GM23338 (cell line): ENCODE data around the gene LPIN1. TPM values are rescaled to one million over a fixed set of nuclear protein-coding genes. Genes with fewer than 3 reads are reported as not detected.

Source experiments
- ATAC-seq: fragments of 200-7000 bp; cut with Tn5 transposase; 3 replicates; pipeline ENCODE4 v1.9.1; 2020
- DNase-seq: peaks from one replicate; pipeline ENCODE4 v3.0.0-alpha.2; 2015; ENCODE audit warnings: low spot score
- H2AFZ ChIP-seq: fragments of 200-600 bp; sonication (generic); 2 replicates; pipeline ENCODE4 v1.8.0; 2016; ENCODE audit warnings: antibody characterized with exemption, mild to moderate bottlenecking, moderate library complexity
- H3F3A ChIP-seq: fragments of 200-600 bp; sonication (generic); replicated peaks from 2 replicates; pipeline ENCODE4 v1.8.0; 2017; ENCODE audit warnings: antibody characterized with exemption, mixed run types, low read depth
- H3K27ac ChIP-seq: fragments of 200-600 bp; sonication (generic); 2 replicates; pipeline ENCODE4 v1.6.1; 2016; ENCODE audit warnings: low read depth
- H3K27me3 ChIP-seq: fragments of 200-600 bp; sonication (generic); 2 replicates; pipeline ENCODE4 v1.8.0; 2016; ENCODE audit warnings: mild to moderate bottlenecking, mixed run types, moderate library complexity; ENCODE audit not compliant: insufficient read depth
- H3K36me3 ChIP-seq: fragments of 200-600 bp; sonication (generic); 2 replicates; pipeline ENCODE4 v1.8.0; 2016; ENCODE audit warnings: mild to moderate bottlenecking; ENCODE audit not compliant: insufficient read depth
- H3K4me1 ChIP-seq: fragments of 200-600 bp; sonication (generic); 2 replicates; pipeline ENCODE4 v1.8.0; 2016; ENCODE audit warnings: mild to moderate bottlenecking, moderate library complexity; ENCODE audit not compliant: insufficient read depth
- H3K4me2 ChIP-seq: fragments of 200-600 bp; sonication (generic); 2 replicates; pipeline ENCODE4 v1.7.1; 2017; ENCODE audit warnings: mixed run types
- H3K4me3 ChIP-seq: fragments of 200-600 bp; sonication (generic); 2 replicates; pipeline ENCODE4 v1.6.1; 2016; ENCODE audit warnings: mixed run types
- H3K79me2 ChIP-seq: fragments of 200-600 bp; sonication (generic); replicated peaks from 2 replicates; pipeline ENCODE4 v1.8.0; 2017; ENCODE audit warnings: mild to moderate bottlenecking; ENCODE audit not compliant: insufficient read depth
- H3K9me2 ChIP-seq: fragments of 200-600 bp; sonication (generic); 2 replicates; pipeline ENCODE4 v1.8.0; 2017; ENCODE audit not compliant: insufficient read depth
- H4K20me1 ChIP-seq: fragments of 200-600 bp; sonication (generic); replicated peaks from 2 replicates; pipeline ENCODE4 v1.8.0; 2017; ENCODE audit warnings: mild to moderate bottlenecking; ENCODE audit not compliant: insufficient read depth
- H3K27ac Mint-ChIP-seq: 2 replicates; pipeline ENCODE4 v1.8.0; 2020; ENCODE audit warnings: inconsistent platforms, mild to moderate bottlenecking, moderate library complexity, mixed read lengths
- H3K27me3 Mint-ChIP-seq: 3 replicates; pipeline ENCODE4 v1.8.0; 2022; ENCODE audit warnings: low read depth, mild to moderate bottlenecking, moderate library complexity, mixed read lengths, inconsistent platforms; ENCODE audit not compliant: insufficient read depth, poor library complexity
- H3K36me3 Mint-ChIP-seq: 3 replicates; pipeline ENCODE4 v1.8.0; 2021; ENCODE audit warnings: low read depth, mild to moderate bottlenecking, inconsistent platforms, moderate library complexity, mixed read lengths
- H3K4me1 Mint-ChIP-seq: 3 replicates; pipeline ENCODE4 v1.8.0; 2020; ENCODE audit warnings: mild to moderate bottlenecking, inconsistent platforms, mixed read lengths
- H3K4me3 Mint-ChIP-seq: 3 replicates; pipeline ENCODE4 v1.8.0; 2021; ENCODE audit warnings: moderate library complexity, mild to moderate bottlenecking, inconsistent platforms, mixed read lengths
- H3K9me3 Mint-ChIP-seq: 3 replicates; pipeline ENCODE4 v1.8.0; 2020; ENCODE audit warnings: moderate library complexity, mild to moderate bottlenecking, inconsistent platforms, mixed read lengths
- CREB1 ChIP-seq: fragments of 250-450 bp; sonication (Bioruptor Pico); IDR thresholded peaks from 2 replicates; pipeline ENCODE4 v1.5.0; 2020; ENCODE audit warnings: low read depth, mild to moderate bottlenecking, moderate library complexity
- EZH2 ChIP-seq: fragments of 200-600 bp; sonication (generic); IDR thresholded peaks from one replicate; pipeline ENCODE4 v1.8.0; 2017; ENCODE audit warnings: antibody characterized with exemption, mild to moderate bottlenecking, low read depth; ENCODE audit not compliant: unreplicated experiment
- EZH2phosphoT487 ChIP-seq: fragments of 200-600 bp; sonication (generic); IDR thresholded peaks from one replicate; pipeline ENCODE4 v1.8.1; 2018; ENCODE audit warnings: antibody characterized with exemption; ENCODE audit not compliant: unreplicated experiment
- JUNB ChIP-seq: IDR thresholded peaks from one replicate; pipeline ENCODE4 v1.6.1; 2016; ENCODE audit warnings: antibody characterized with exemption; ENCODE audit not compliant: unreplicated experiment
- NANOG ChIP-seq: IDR thresholded peaks from 2 replicates; pipeline ENCODE4 v1.6.1; 2016; ENCODE audit warnings: antibody characterized with exemption, borderline replicate concordance
- POLR2AphosphoS5 ChIP-seq: IDR thresholded peaks from 2 replicates; pipeline ENCODE4 v1.6.1; 2016; ENCODE audit warnings: antibody characterized with exemption, low read depth
- STAT1 ChIP-seq: IDR thresholded peaks from one replicate; pipeline ENCODE4 v1.6.1; 2016; ENCODE audit warnings: antibody characterized with exemption; ENCODE audit not compliant: unreplicated experiment
- ZNF114 ChIP-seq: fragments of 250-450 bp; sonication (Bioruptor Pico); IDR thresholded peaks from 2 replicates; pipeline ENCODE4 v1.5.0; 2020; ENCODE audit warnings: mild to moderate bottlenecking, moderate library complexity
- ZNF331 ChIP-seq: fragments of 250-450 bp; sonication (Bioruptor Pico); IDR thresholded peaks from 2 replicates; pipeline ENCODE4 v1.5.0; 2020; ENCODE audit warnings: low read depth, mild to moderate bottlenecking, moderate library complexity
- polyA plus RNA-seq: library from polyadenylated mRNA; unstranded; fragments of >200 nt; fragmentation: Nextera tagmentation; extraction: Ambion mirVana; gene quantifications from 2 replicates; pipeline ENCODE4 v1.2.1, GENCODE V29; 2016
- total RNA-seq: library from RNA; depleted of rRNA; stranded (reverse); fragments of >200 nt; shearing (Covaris generic); gene quantifications from 2 replicates; pipeline ENCODE4 v1.2.3, GENCODE V29; 2014
- TF ChIP-seq, protein P1 (sequence below): IDR thresholded peaks from 2 replicates; pipeline ENCODE4 v1.6.1; 2016; ENCODE audit warnings: antibody characterized with exemption
- TF ChIP-seq, protein P2 (sequence below), 2 experiments: fragments of 200-600 bp in 1 of 2; sonication (generic) in 1 of 2; conservative IDR thresholded peaks; 2 replicates each; pipeline versions ENCODE4 v1.5.1 to v1.6.1; 2016 to 2017; ENCODE audit warnings: antibody characterized with exemption in 2 of 2, low read depth in 2 of 2, mild to moderate bottlenecking in 2 of 2, moderate library complexity in 1 of 2
- TF ChIP-seq, protein P3 (sequence below): fragments of 250-450 bp; sonication (Bioruptor Pico); IDR thresholded peaks from 2 replicates; pipeline ENCODE4 v1.5.0; 2020; ENCODE audit warnings: mild to moderate bottlenecking, moderate library complexity
- TF ChIP-seq, protein P4 (sequence below): IDR thresholded peaks from one replicate; pipeline ENCODE4 v1.6.1; 2018; ENCODE audit warnings: antibody characterized with exemption; ENCODE audit not compliant: unreplicated experiment

LPIN1 gene
- total and polyA plus RNA-seq, 2 experiments from 2014 or later = 4.4 to 9.5 TPM

DNA sequence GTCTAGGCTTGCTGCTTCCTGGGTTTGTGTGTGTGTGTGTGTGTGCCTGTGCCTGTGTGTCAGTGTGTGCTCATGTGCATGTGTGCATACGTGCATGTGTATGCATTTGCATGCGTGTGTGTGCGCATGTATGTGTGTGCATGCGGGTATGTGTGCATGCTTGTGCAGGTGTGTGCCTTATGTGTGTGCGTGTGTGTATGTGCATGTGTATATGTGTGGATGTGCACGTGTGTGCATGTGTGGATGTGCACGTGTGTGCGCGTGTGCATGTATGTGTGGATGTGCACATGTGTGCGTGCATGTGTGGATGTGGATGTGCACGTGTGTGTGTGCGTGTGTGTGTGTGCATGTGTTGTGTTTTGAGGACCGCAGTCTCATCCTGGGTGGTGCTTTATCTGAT lies 42.8 kb downstream of the LPIN1 start:
- DNase-seq = no peak
- no peak overlapping the region for H3K4me3 ChIP-seq
- no peaks in the 10 kb centered on the region for H3K9me2 ChIP-seq
- H3K27ac ChIP-seq = no peak overlapping the region
- no peaks in the 10 kb centered on the region for H3K79me2 ChIP-seq
- H3K27ac Mint-ChIP-seq = no peak overlapping the region
- H3K4me1 ChIP-seq = no peaks in the 10 kb centered on the region
- no peaks in the 10 kb centered on the region for H3K9me3 Mint-ChIP-seq
- H2AFZ ChIP-seq = no peak overlapping the region
- H4K20me1 ChIP-seq = no peaks in the 10 kb centered on the region
- H3K27me3 ChIP-seq = no peaks in the 10 kb centered on the region
- no peaks in the 10 kb centered on the region for H3F3A ChIP-seq
- ATAC-seq = no peak
- H3K4me3 Mint-ChIP-seq = no peak overlapping the region
- TF ChIP-seq ZNF331 (CRISPR knock-in tag) = no peak
- TF ChIP-seq ZNF114 (CRISPR knock-in tag) = no peak
- TF ChIP-seq NANOG = no peak
- TF ChIP-seq STAT1 = no peak
- no peak for TF ChIP-seq POLR2AphosphoS5
- TF ChIP-seq EZH2phosphoT487 = no peak
- TF ChIP-seq, protein P1, sequence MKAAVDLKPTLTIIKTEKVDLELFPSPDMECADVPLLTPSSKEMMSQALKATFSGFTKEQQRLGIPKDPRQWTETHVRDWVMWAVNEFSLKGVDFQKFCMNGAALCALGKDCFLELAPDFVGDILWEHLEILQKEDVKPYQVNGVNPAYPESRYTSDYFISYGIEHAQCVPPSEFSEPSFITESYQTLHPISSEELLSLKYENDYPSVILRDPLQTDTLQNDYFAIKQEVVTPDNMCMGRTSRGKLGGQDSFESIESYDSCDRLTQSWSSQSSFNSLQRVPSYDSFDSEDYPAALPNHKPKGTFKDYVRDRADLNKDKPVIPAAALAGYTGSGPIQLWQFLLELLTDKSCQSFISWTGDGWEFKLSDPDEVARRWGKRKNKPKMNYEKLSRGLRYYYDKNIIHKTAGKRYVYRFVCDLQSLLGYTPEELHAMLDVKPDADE = no peak
- TF ChIP-seq, protein P2, sequence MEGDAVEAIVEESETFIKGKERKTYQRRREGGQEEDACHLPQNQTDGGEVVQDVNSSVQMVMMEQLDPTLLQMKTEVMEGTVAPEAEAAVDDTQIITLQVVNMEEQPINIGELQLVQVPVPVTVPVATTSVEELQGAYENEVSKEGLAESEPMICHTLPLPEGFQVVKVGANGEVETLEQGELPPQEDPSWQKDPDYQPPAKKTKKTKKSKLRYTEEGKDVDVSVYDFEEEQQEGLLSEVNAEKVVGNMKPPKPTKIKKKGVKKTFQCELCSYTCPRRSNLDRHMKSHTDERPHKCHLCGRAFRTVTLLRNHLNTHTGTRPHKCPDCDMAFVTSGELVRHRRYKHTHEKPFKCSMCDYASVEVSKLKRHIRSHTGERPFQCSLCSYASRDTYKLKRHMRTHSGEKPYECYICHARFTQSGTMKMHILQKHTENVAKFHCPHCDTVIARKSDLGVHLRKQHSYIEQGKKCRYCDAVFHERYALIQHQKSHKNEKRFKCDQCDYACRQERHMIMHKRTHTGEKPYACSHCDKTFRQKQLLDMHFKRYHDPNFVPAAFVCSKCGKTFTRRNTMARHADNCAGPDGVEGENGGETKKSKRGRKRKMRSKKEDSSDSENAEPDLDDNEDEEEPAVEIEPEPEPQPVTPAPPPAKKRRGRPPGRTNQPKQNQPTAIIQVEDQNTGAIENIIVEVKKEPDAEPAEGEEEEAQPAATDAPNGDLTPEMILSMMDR (conservative IDR thresholded peaks at IDR 0.05; ENCODE audit: low read depth in 2 of 2) = no peak
- TF ChIP-seq, protein P3, sequence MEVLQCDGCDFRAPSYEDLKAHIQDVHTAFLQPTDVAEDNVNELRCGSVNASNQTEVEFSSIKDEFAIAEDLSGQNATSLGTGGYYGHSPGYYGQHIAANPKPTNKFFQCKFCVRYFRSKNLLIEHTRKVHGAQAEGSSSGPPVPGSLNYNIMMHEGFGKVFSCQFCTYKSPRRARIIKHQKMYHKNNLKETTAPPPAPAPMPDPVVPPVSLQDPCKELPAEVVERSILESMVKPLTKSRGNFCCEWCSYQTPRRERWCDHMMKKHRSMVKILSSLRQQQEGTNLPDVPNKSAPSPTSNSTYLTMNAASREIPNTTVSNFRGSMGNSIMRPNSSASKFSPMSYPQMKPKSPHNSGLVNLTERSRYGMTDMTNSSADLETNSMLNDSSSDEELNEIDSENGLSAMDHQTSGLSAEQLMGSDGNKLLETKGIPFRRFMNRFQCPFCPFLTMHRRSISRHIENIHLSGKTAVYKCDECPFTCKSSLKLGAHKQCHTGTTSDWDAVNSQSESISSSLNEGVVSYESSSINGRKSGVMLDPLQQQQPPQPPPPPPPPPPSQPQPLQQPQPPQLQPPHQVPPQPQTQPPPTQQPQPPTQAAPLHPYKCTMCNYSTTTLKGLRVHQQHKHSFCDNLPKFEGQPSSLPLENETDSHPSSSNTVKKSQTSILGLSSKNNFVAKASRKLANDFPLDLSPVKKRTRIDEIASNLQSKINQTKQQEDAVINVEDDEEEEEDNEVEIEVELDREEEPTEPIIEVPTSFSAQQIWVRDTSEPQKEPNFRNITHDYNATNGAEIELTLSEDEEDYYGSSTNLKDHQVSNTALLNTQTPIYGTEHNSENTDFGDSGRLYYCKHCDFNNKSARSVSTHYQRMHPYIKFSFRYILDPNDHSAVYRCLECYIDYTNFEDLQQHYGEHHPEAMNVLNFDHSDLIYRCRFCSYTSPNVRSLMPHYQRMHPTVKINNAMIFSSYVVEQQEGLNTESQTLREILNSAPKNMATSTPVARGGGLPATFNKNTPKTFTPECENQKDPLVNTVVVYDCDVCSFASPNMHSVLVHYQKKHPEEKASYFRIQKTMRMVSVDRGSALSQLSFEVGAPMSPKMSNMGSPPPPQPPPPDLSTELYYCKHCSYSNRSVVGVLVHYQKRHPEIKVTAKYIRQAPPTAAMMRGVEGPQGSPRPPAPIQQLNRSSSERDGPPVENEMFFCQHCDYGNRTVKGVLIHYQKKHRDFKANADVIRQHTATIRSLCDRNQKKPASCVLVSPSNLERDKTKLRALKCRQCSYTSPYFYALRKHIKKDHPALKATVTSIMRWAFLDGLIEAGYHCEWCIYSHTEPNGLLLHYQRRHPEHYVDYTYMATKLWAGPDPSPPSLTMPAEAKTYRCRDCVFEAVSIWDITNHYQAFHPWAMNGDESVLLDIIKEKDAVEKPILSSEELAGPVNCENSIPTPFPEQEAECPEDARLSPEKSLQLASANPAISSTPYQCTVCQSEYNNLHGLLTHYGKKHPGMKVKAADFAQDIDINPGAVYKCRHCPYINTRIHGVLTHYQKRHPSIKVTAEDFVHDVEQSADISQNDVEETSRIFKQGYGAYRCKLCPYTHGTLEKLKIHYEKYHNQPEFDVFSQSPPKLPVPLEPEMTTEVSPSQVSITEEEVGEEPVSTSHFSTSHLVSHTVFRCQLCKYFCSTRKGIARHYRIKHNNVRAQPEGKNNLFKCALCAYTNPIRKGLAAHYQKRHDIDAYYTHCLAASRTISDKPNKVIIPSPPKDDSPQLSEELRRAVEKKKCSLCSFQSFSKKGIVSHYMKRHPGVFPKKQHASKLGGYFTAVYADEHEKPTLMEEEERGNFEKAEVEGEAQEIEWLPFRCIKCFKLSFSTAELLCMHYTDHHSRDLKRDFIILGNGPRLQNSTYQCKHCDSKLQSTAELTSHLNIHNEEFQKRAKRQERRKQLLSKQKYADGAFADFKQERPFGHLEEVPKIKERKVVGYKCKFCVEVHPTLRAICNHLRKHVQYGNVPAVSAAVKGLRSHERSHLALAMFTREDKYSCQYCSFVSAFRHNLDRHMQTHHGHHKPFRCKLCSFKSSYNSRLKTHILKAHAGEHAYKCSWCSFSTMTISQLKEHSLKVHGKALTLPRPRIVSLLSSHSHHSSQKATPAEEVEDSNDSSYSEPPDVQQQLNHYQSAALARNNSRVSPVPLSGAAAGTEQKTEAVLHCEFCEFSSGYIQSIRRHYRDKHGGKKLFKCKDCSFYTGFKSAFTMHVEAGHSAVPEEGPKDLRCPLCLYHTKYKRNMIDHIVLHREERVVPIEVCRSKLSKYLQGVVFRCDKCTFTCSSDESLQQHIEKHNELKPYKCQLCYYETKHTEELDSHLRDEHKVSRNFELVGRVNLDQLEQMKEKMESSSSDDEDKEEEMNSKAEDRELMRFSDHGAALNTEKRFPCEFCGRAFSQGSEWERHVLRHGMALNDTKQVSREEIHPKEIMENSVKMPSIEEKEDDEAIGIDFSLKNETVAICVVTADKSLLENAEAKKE (CRISPR knock-in tag) = no peak
- no peak for TF ChIP-seq CREB1
- TF ChIP-seq EZH2 = no peak
- TF ChIP-seq, protein P4, sequence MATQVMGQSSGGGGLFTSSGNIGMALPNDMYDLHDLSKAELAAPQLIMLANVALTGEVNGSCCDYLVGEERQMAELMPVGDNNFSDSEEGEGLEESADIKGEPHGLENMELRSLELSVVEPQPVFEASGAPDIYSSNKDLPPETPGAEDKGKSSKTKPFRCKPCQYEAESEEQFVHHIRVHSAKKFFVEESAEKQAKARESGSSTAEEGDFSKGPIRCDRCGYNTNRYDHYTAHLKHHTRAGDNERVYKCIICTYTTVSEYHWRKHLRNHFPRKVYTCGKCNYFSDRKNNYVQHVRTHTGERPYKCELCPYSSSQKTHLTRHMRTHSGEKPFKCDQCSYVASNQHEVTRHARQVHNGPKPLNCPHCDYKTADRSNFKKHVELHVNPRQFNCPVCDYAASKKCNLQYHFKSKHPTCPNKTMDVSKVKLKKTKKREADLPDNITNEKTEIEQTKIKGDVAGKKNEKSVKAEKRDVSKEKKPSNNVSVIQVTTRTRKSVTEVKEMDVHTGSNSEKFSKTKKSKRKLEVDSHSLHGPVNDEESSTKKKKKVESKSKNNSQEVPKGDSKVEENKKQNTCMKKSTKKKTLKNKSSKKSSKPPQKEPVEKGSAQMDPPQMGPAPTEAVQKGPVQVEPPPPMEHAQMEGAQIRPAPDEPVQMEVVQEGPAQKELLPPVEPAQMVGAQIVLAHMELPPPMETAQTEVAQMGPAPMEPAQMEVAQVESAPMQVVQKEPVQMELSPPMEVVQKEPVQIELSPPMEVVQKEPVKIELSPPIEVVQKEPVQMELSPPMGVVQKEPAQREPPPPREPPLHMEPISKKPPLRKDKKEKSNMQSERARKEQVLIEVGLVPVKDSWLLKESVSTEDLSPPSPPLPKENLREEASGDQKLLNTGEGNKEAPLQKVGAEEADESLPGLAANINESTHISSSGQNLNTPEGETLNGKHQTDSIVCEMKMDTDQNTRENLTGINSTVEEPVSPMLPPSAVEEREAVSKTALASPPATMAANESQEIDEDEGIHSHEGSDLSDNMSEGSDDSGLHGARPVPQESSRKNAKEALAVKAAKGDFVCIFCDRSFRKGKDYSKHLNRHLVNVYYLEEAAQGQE = no peak
- no peak for TF ChIP-seq JUNB
- peaks cover 19% of the 10 kb centered on the region for H3K36me3 Mint-ChIP-seq
- peaks cover 3% of the 10 kb centered on the region; the same call in 1 of the 3 replicates for H3K4me1 Mint-ChIP-seq
- H3K27me3 Mint-ChIP-seq = peaks cover 7% of the 10 kb centered on the region
- H3K4me2 ChIP-seq = no peak overlapping the region
- no peaks in the 10 kb centered on the region for H3K36me3 ChIP-seq
